GM12801 (cell line): ENCODE data around the gene IFITM5.

Experiments
- TF ChIP-seq, protein P1 (sequence below): IDR thresholded peaks from one replicate; pipeline ENCODE4 v1.5.1; 2011; ENCODE audit warnings: control low read depth; ENCODE audit not compliant: insufficient read length; ENCODE audit errors: extremely low read depth

The IFITM5 gene

GRCh38 chr11:257766-258493 is 41.4 kb downstream of the IFITM5 start:
- TF ChIP-seq, protein P1, sequence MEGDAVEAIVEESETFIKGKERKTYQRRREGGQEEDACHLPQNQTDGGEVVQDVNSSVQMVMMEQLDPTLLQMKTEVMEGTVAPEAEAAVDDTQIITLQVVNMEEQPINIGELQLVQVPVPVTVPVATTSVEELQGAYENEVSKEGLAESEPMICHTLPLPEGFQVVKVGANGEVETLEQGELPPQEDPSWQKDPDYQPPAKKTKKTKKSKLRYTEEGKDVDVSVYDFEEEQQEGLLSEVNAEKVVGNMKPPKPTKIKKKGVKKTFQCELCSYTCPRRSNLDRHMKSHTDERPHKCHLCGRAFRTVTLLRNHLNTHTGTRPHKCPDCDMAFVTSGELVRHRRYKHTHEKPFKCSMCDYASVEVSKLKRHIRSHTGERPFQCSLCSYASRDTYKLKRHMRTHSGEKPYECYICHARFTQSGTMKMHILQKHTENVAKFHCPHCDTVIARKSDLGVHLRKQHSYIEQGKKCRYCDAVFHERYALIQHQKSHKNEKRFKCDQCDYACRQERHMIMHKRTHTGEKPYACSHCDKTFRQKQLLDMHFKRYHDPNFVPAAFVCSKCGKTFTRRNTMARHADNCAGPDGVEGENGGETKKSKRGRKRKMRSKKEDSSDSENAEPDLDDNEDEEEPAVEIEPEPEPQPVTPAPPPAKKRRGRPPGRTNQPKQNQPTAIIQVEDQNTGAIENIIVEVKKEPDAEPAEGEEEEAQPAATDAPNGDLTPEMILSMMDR, result no peak

GRCh38 chr11:256952-257737 is 42.2 kb downstream of the IFITM5 start:
- TF ChIP-seq, protein P1, result no peak

- TF ChIP-seq, protein P1, result no peak
Measured at GRCh38 chr11:255816-256215, 43.5 kb downstream of the IFITM5 start.

GRCh38 chr11:255176-255575 is 44.1 kb downstream of the IFITM5 start:
- TF ChIP-seq, protein P1, result no peak

DNA sequence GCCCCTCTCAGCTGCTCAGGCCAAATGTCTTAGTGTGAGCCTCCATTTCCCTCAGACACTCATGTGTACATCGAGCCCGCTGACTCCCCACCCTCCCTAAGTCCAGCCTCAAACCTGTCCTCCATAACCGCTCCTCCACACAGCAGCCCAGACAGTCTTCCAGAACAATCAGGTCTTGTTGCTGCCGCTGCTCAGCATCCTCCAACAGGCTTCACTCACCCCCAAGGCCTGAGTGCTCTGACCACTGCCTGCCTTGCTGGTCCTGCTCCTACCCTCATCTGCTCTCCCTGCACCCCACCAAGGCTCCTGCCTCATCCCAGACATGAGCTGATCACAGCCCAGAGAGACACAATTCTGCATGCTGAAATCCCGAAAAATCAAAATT is 45.4 kb downstream of the IFITM5 start:
- TF ChIP-seq, protein P1, result no peak

DNA sequence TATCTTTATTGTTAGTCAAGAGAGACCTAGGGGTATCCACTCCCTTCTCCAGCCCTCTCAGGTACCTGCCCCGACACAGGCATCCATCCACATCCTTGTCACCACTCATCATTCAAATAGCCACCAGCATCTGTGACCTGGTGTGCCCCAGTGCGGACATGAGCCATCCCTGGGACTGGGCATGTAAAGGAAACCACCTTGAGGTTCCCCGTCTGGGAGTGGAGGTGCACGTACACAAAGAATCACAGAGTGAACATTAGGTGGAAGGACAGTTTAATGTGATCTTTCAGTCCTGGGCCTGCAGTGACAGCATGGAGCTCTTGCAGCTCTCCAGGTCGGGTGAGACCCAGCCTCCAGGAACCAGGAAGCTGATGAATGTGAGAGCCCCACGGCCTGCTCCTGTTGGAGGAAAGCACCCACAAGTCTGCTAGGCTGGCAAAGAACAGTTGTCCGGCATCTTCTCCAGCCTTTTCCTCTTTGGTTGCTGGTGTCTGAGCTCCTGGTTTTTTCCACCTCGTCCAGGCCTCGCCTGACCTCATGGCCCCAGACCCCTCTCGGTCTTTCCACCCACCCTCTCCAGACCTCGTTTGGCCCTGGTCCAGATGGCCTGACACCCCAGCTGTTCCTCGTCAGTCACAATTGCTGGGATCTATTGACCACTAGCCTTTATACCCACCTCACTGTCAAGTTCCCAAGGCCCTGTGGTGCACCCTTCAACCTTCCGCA is 46.0 kb downstream of the IFITM5 start:
- TF ChIP-seq, protein P1, result no peak

GRCh38 chr11:252666-253065 is 46.7 kb downstream of the IFITM5 start:
- TF ChIP-seq, protein P1, result no peak
